PFSK-1 (cell line): ENCODE results near the gene SPEG.

ENCODE experiments used
- FOXP2 ChIP-seq: optimal IDR thresholded peaks from 2 replicates; pipeline ENCODE3; 2011; ENCODE audit warnings: borderline replicate concordance, control low read depth, inconsistent platforms; ENCODE audit not compliant: insufficient read depth; ENCODE audit errors: extremely low read length, extremely low read depth
- POLR2AphosphoS5 ChIP-seq: IDR thresholded peaks from 2 replicates; pipeline ENCODE4 v1.6.1; 2012; ENCODE audit warnings: low read depth, mild to moderate bottlenecking, control low read depth, low read length, moderate library complexity
- SIN3A ChIP-seq: IDR thresholded peaks from 2 replicates; pipeline ENCODE4 v1.6.1; 2012; ENCODE audit warnings: mild to moderate bottlenecking, low read length, moderate library complexity, borderline replicate concordance; ENCODE audit not compliant: insufficient read depth
- TAF1 ChIP-seq: IDR thresholded peaks from 2 replicates; pipeline ENCODE4 v1.6.1; 2012; ENCODE audit warnings: low read length, control low read depth, borderline replicate concordance; ENCODE audit not compliant: insufficient read depth
- TF ChIP-seq, protein P1 (sequence below), 2 experiments: IDR thresholded peaks; 2 replicates each; pipeline versions ENCODE4 v1.6.1 to v1.8.0; 2011 to 2012; ENCODE audit warnings: low read depth in 2 of 2, low read length in 2 of 2, control low read depth in 1 of 2, inconsistent platforms in 1 of 2, mild to moderate bottlenecking in 1 of 2, moderate library complexity in 1 of 2; ENCODE audit not compliant: insufficient read depth in 1 of 2

The SPEG gene

DNA sequence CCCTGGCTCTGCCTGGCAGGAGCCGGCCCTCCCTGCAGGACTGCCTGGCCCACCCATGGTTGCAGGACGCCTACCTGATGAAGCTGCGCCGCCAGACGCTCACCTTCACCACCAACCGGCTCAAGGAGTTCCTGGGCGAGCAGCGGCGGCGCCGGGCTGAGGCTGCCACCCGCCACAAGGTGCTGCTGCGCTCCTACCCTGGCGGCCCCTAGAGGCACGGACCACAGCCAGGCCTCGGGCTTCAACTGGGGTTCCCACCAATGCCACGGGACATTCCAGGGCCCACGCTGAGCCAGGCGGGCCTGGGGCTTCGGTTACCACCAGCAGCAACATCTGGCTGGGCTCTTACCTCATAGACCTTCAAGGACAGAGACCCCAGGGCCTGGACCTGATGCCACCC, 57.9 kb downstream of the SPEG start:
- no peak for TF ChIP-seq POLR2AphosphoS5
- no peak for TF ChIP-seq FOXP2
- TF ChIP-seq SIN3A: no peak
- TF ChIP-seq, protein P1, sequence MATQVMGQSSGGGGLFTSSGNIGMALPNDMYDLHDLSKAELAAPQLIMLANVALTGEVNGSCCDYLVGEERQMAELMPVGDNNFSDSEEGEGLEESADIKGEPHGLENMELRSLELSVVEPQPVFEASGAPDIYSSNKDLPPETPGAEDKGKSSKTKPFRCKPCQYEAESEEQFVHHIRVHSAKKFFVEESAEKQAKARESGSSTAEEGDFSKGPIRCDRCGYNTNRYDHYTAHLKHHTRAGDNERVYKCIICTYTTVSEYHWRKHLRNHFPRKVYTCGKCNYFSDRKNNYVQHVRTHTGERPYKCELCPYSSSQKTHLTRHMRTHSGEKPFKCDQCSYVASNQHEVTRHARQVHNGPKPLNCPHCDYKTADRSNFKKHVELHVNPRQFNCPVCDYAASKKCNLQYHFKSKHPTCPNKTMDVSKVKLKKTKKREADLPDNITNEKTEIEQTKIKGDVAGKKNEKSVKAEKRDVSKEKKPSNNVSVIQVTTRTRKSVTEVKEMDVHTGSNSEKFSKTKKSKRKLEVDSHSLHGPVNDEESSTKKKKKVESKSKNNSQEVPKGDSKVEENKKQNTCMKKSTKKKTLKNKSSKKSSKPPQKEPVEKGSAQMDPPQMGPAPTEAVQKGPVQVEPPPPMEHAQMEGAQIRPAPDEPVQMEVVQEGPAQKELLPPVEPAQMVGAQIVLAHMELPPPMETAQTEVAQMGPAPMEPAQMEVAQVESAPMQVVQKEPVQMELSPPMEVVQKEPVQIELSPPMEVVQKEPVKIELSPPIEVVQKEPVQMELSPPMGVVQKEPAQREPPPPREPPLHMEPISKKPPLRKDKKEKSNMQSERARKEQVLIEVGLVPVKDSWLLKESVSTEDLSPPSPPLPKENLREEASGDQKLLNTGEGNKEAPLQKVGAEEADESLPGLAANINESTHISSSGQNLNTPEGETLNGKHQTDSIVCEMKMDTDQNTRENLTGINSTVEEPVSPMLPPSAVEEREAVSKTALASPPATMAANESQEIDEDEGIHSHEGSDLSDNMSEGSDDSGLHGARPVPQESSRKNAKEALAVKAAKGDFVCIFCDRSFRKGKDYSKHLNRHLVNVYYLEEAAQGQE (IDR thresholded peaks at IDR 0.05; ENCODE audit: insufficient read depth in 1 of 2, low read depth in 2 of 2, low read length in 2 of 2): no peak
- no peak for TF ChIP-seq TAF1

DNA sequence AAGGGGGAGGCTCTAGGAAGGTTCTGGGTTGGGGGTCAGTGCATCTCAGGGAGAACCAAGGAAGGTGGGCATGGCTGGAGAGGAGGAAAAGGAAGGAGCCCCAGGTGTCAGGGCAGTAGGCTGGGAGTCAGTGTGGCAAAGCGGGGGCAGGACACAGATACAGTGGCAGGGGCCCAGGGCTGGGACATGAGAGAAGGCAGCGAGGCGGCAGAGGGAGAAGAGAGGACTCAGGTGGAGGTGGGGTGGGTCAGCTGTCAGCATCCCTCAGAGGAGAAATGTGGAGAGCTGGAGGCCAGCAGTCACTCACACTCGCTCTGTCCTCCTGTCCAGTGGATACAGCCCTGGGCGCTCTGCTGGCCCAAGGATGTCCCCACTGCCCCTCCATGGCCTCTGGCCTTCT, 58.4 kb downstream of the SPEG start:
- no peak for TF ChIP-seq TAF1
- TF ChIP-seq, protein P1 (IDR thresholded peaks at IDR 0.05; ENCODE audit: insufficient read depth in 1 of 2, low read depth in 2 of 2, low read length in 2 of 2): no peak
- TF ChIP-seq POLR2AphosphoS5: no peak

DNA sequence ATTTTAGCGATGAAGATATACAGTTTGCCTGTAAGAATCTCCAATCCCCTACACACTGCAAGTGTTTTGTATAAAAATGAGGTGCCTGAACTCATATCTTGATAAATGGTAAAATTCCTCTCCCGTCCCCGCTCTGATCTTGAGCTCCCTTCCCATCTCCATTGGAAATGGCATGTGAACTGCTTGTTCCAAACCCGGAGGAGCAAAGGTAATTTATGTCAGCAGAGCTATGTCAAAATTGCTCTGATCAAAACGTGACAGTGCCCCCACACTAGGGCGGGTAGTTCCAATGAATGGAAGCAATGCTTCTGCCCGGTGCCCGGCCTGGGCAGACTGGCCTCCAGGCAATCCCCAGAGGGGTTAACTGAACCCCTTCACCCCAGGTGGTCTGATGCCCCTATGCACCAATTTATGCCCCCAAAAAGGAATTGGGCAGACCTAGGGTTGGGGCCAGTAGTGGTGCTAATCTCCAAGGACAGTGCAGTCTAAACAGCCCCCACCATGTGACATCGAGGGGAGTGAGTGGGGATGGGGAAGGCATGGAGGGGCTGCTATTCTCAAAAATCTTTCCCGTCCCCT, 60.4 kb downstream of the SPEG start:
- TF ChIP-seq TAF1 (no peak), SIN3A (no peak), FOXP2 (no peak), POLR2AphosphoS5 (no peak)
- TF ChIP-seq, protein P1 (IDR thresholded peaks at IDR 0.05; ENCODE audit: insufficient read depth in 1 of 2, low read depth in 2 of 2, low read length in 2 of 2): no peak

DNA sequence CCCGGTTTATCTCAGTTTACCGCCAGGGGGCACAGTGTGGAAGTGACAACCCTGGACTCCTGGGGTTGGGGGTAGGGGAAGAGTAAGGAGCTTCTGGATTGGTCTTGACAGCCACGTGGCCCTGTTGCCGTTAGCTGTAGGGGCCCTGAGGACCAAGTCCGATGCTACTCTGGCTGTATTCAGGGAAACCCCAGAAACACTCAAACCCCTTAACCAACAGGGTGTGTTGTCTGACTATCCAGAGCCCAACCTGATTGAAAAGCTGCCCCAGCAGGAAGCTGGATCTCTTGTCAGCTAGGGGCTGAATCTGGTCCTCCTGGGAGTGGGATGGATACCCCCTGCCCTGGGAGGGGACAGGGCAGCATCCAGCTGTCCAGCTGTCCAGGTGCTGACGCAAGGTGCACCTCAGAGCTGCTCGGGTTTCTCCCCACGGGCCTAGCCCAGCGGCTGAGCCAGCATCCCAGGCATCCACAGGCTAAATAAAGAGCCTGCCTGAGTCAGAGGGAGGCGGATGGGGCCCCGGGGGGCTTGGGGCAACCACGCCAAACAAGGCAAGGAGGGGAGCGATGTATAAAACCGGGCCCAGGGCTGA, 61.0 kb downstream of the SPEG start:
- TF ChIP-seq FOXP2 (no peak), POLR2AphosphoS5 (no peak), SIN3A (no peak), TAF1 (no peak)
- TF ChIP-seq, protein P1 (IDR thresholded peaks at IDR 0.05; ENCODE audit: insufficient read depth in 1 of 2, low read depth in 2 of 2, low read length in 2 of 2): no peak
